Hematopoietic multipotent progenitor cell (in vitro differentiated cells): Measurements from ENCODE around the gene HTR3C. TPM values are rescaled to one million over a fixed set of nuclear protein-coding genes. Genes with fewer than 3 reads are reported as not detected.
A peak's percentile ranks its signal among the peaks of the same experiment; 100 is the strongest.
"Not testable (repeated sequence)": the region's sequence is repeated elsewhere in the genome, so short reads cannot be mapped to it uniquely, and the experiment has no call there.

ENCODE experiments used
- DNase-seq, 3 donors: peaks; one replicate each; pipeline ENCODE4 v3.0.0-alpha.2; 2011 to 2015; ENCODE audit warnings: low read depth in 2 of 3, low spot score in 2 of 3
- total RNA-seq: library from RNA; depleted of rRNA; stranded (reverse); fragments of >200 nt; gene quantifications from one replicate; pipeline ENCODE4 v1.2.3, GENCODE V29; 2012

The HTR3C gene
- not detected for total RNA-seq

- DNase-seq = no peak
These were observed at the start of gene HTR3C for GRCh38 chr3:184052767-184053166. TSS of gene HTR3C (plus strand) at chr3:184053047. CDS start at chr3:184053081, 34 bp downstream.

- no peak for DNase-seq
These were observed 49.5 kb upstream of the HTR3C start for GRCh38 chr3:184003187-184003967.

GRCh38 chr3:184004476-184004875, 48.4 kb upstream of the HTR3C start:
- DNase-seq = no peak

GRCh38 chr3:184005941-184006507, 46.8 kb upstream of the HTR3C start:
- DNase-seq = peak in 2 of 3 donors; percentile 69 to 83

GRCh38 chr3:184007143-184007813, 45.6 kb upstream of the HTR3C start:
- DNase-seq = not testable (repeated sequence)

- DNase-seq = no peak
These were observed 44.7 kb upstream of the HTR3C start for GRCh38 chr3:184008161-184008560.

- DNase-seq = no peak
These were observed 41.5 kb upstream of the HTR3C start for GRCh38 chr3:184011230-184011876.

GRCh38 chr3:184011937-184012889, 40.6 kb upstream of the HTR3C start:
- no peak for DNase-seq

GRCh38 chr3:184015381-184016019, 37.3 kb upstream of the HTR3C start:
- no peak for DNase-seq

GRCh38 chr3:184016169-184016570, 36.7 kb upstream of the HTR3C start:
- no peak for DNase-seq

- DNase-seq = peak; percentile 48 to 58 (median 53)
These were observed 35.8 kb upstream of the HTR3C start for GRCh38 chr3:184016811-184017671.

GRCh38 chr3:184017672-184018423, 35.0 kb upstream of the HTR3C start, which contains the start of gene ABCC5:
TSS of gene ABCC5 (minus strand) at chr3:184017884. CDS start at chr3:184014392, 3,492 bp downstream.
- DNase-seq = peak; percentile 53 to 88 (median 84)

- no peak for DNase-seq
These were observed 34.3 kb upstream of the HTR3C start for GRCh38 chr3:184018424-184018973.

GRCh38 chr3:184022323-184022722, 30.5 kb upstream of the HTR3C start:
- DNase-seq = peak in 2 of 3 donors; percentile 70 to 86

- not testable (repeated sequence) for DNase-seq
These were observed 27.6 kb upstream of the HTR3C start for GRCh38 chr3:184025256-184025655.

- not testable (repeated sequence) for DNase-seq
These were observed 24.5 kb upstream of the HTR3C start for GRCh38 chr3:184028275-184028890.

- DNase-seq = no peak
These were observed 23.4 kb upstream of the HTR3C start for GRCh38 chr3:184029443-184029842.
